ENCODE results near the gene IFITM10.
"Not testable (repeated sequence)": the region's sequence is repeated elsewhere in the genome, so short reads cannot be mapped to it uniquely, and the experiment has no call there.

The IFITM10 gene

GRCh38 chr11:1778141-1778911, 27.9 kb upstream of the IFITM10 start:
- no peak for DNase-seq (ENCODE audit: low spot score)

- DNase-seq (ENCODE audit: low spot score): no peak
Measured at GRCh38 chr11:1777737-1778136, 27.3 kb upstream of the IFITM10 start.

- DNase-seq (ENCODE audit: low spot score): no peak
Measured at GRCh38 chr11:1776944-1777715, 26.7 kb upstream of the IFITM10 start.

GRCh38 chr11:1776331-1776851, 26.0 kb upstream of the IFITM10 start:
- DNase-seq (ENCODE audit: low spot score): no peak

- DNase-seq (ENCODE audit: low spot score): no peak
Measured at GRCh38 chr11:1774886-1775285, 24.5 kb upstream of the IFITM10 start.

GRCh38 chr11:1773994-1774550, 23.7 kb upstream of the IFITM10 start:
- no peak for DNase-seq (ENCODE audit: low spot score)

- DNase-seq (ENCODE audit: low spot score): no peak
Measured at GRCh38 chr11:1773131-1773993, 23.0 kb upstream of the IFITM10 start.

GRCh38 chr11:1772270-1773130, 22.1 kb upstream of the IFITM10 start:
- no peak for DNase-seq (ENCODE audit: low spot score)

GRCh38 chr11:1771700-1772099, 21.3 kb upstream of the IFITM10 start:
- no peak for DNase-seq (ENCODE audit: low spot score)

GRCh38 chr11:1771273-1771672, 20.9 kb upstream of the IFITM10 start:
- no peak for DNase-seq (ENCODE audit: low spot score)

- DNase-seq (ENCODE audit: low spot score): no peak
Measured at GRCh38 chr11:1770528-1770927, 20.1 kb upstream of the IFITM10 start.

- no peak for DNase-seq (ENCODE audit: low spot score)
Measured at GRCh38 chr11:1770061-1770460, 19.7 kb upstream of the IFITM10 start.

- DNase-seq (ENCODE audit: low spot score): not testable (repeated sequence)
Measured at GRCh38 chr11:1769304-1769936, 19.0 kb upstream of the IFITM10 start.

- DNase-seq (ENCODE audit: low spot score): no peak
Measured at GRCh38 chr11:1768141-1768469, 17.7 kb upstream of the IFITM10 start.

GRCh38 chr11:1767399-1768140, 17.2 kb upstream of the IFITM10 start:
- no peak for DNase-seq (ENCODE audit: low spot score)

- DNase-seq (ENCODE audit: low spot score): no peak
Measured at GRCh38 chr11:1766719-1767398, 16.5 kb upstream of the IFITM10 start.

- DNase-seq (ENCODE audit: low spot score): no peak
Measured at GRCh38 chr11:1765871-1766718, 15.7 kb upstream of the IFITM10 start.
